D721Med (cell line): ENCODE data around the gene TMEM267.
A peak's percentile ranks its signal among the peaks of the same experiment; 100 is the strongest.
"Not testable (repeated sequence)": the region's sequence is repeated elsewhere in the genome, so short reads cannot be mapped to it uniquely, and the experiment has no call there.

Experiments used
- DNase-seq: peaks from one replicate; pipeline ENCODE4 v3.0.0; 2011; ENCODE audit warnings: low spot score; ENCODE audit not compliant: insufficient read length
- FAIRE-seq: peaks from 2 replicates; lab custom pipeline; 2011; peaks lifted over from hg19 to GRCh38; lab: Jason Lieb, UNC
- CTCF ChIP-seq: IDR thresholded peaks from 2 replicates; pipeline ENCODE4 v1.5.1; 2012; ENCODE audit warnings: mild to moderate bottlenecking, control low read depth; ENCODE audit not compliant: insufficient read depth; ENCODE audit errors: missing control alignments

Gene TMEM267

GRCh38 chr5:43410414-43410813 lies 73.3 kb downstream of the TMEM267 start:
- FAIRE-seq (no peak), DNase-seq (no peak)
- TF ChIP-seq CTCF = no peak

DNA sequence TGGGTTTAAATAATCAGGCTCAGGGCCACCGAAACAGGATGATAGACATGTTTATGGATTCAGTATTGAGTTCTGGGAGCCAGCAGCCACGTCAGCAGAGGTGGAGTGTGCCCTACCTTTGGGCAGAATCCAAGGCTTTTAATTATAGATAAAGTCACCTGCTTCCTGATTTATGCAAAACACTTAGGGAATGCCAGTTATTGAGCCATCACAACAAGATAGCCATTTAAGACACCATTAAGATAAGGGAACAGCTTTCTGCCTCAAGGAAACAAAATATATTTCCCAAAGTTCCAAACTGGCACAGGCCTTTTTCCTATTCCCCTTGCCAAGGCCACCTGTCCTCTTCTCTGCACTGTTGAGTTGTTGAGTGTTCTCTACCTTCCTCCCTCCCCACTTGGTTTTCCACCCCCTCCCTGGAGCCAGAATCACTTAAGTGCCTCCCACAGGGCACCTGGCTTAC lies 73.8 kb downstream of the TMEM267 start:
- FAIRE-seq = no peak
- no peak for TF ChIP-seq CTCF
- no peak for DNase-seq

DNA sequence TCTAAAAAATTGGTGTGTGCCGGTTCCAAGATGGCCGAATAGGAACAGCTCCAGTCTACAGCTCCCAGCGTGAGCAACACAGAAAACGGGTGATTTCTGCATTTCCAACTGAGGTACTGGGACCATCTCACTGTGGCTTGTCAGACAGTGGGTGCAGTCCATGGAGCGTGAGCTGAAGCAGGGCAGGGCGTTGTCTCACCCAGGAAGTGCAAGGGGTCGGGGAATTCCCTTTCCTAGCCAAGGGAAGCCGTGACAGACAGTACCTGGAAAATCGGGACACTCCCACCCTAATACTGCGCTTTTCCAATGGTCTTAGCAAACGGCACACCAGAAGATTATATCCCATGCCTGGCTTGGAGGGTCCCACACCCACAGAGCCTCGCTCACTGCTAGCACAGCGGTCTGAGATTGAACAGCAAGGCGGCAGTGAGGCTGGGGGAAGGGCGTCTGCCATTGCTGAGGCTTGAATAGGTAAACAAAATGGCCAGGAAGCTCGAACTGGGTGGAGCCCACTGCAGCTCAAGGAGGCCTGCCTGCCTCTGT lies 81.1 kb downstream of the TMEM267 start:
- DNase-seq, FAIRE-seq: not testable (repeated sequence)

GRCh38 chr5:43401827-43402226 lies 81.8 kb downstream of the TMEM267 start:
- TF ChIP-seq CTCF = no peak
- no peak for FAIRE-seq
- DNase-seq = no peak

DNA sequence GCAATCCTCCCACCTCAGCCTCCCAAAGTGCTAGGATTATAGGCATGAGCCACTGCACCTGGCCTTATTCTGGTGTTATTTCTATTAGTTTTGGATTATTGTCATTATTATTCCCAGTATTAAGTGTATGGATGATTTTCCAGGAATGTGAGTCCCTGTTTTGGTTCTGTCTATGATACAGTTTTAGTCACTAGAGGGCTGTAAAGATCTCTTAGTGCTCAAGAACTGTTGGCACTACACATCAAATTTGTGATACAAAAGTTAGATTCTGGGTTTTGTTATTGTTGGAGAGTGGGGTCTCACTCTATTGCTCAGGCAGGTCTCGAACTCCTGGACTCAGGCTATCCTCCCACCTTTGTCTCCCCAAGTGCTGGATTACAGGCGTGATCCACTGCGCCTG lies 83.6 kb downstream of the TMEM267 start:
- no peak for DNase-seq
- peak; percentile 11 for TF ChIP-seq CTCF
- FAIRE-seq = no peak

GRCh38 chr5:43396762-43397304 lies 86.8 kb downstream of the TMEM267 start:
- DNase-seq (no peak), FAIRE-seq (no peak)
- no peak for TF ChIP-seq CTCF
